ENCODE measurements around the gene ZP1. TPM values are rescaled to one million over a fixed set of nuclear protein-coding genes. Genes with fewer than 3 reads are reported as not detected.

The ZP1 gene
- polyA plus RNA-seq, 1 donor: 0.30 TPM

- DNase-seq: no peak
These were observed 42.9 kb downstream of the ZP1 start for GRCh38 chr11:60910281-60910687.

- no peak for DNase-seq
These were observed 43.5 kb downstream of the ZP1 start for GRCh38 chr11:60910711-60911380.

DNA sequence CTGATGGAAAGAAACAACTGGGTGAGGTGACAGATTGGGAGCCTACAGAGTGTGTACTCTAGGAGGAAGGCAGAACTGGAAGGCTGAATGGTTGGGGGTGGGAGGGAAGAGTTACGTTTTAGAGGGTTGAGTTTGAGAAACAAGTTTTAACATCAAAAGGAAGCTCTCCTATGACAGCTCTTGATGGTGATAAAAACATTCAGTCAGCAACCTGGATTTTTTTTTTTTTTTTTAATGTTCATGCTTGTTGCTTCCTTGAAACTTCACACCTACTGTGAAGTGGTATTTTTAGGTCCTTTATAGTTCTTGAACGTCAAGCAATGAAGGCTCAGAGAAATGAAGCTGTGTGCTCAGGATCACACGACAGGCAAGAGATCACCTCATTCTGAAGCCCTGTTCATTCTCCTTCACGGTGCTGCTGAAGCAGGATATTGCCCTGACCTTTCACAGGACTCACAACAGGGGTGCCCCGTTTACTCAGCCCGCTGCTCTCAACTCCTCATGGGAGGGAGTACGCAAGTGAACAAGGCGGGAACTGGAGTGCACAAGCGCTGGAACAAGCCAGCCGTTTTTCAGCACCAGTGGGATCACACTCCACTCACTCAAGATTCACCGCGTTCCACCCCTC, 45.0 kb downstream of the ZP1 start:
- no peak for DNase-seq

GRCh38 chr11:60912851-60913528, 45.6 kb downstream of the ZP1 start:
- no peak for DNase-seq

DNA sequence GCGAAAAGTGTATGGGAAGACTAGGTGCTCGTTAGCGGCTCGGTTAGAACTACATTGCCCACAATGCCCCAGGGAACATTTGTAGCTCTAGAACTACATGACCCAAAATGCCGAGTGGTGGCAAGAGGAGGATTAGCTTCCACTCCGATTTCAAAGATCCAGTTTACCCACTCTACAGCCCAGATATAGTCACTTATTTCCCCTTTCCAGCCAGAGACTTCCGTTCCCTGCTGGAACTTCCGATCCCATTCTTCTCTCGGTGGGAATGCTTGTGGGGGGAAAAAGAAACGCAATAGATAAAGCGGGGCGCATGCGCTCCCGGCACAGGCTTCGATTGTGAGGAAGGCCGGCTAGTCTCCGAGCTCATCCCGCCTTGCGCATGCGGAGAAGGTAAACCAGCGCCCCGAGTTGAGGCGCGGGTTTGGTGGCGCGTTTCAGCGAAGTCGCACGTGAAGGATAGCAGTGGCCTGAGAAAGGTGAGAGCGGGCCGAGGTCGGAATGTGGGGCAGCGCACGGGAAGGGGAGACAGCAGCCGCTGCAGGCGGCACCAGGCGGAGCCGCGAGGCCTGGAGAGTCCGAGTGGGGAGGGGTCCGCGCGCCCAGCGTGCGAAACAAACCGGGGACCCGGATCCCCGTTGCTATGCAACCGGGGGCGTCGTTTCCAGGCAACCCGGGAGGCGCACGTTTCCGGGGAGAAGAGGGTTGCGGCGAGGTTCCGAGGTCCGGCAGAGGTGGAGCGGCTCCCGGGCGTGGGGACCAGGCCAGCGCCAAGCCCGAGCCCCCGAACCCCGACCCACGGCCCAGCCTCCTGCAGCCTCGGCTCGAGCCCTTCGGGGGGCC, 46.7 kb downstream of the ZP1 start, which contains the start of gene TMEM109:
Gene TMEM109, plus strand, starts transcription at position 366 of the 840 bp plus-strand sequence. CDS start 5,536 bp downstream, outside the sequence.
- DNase-seq: peak; percentile 92

DNA sequence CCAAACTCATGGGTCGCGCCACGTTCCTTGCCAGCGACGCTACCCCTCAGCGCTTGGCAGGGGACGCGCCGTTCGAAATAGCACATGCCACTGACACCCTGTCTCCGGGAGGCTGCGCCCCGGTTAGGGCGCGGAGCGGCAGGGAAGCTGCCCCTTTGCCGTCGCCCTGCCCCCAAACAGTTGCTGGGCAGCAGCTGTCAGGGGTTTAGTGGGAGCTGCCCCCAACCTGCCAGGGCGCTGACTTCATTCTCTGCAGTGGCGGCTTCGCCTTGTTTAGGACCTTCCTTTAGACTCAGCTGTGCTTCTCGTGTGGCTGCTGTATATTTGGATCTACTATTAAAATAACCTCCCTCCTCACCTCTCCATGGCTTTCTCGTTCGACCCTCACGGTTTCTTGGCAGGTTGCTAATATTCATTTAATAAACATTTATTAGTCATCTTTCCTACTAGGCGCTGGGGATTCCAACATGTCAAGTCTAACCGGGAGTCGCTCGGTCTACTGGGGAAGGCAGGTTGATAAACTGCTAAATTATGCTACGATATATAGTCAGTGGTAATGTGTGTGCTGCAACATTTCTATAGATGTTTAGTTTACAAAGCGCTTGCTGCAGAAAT, 47.4 kb downstream of the ZP1 start:
- no peak for DNase-seq

- no peak for DNase-seq
These were observed 48.0 kb downstream of the ZP1 start for GRCh38 chr11:60915248-60915914.

- DNase-seq: no peak
These were observed 49.4 kb downstream of the ZP1 start for GRCh38 chr11:60916669-60917206.

GRCh38 chr11:60917267-60917666, 49.9 kb downstream of the ZP1 start:
- no peak for DNase-seq

DNA sequence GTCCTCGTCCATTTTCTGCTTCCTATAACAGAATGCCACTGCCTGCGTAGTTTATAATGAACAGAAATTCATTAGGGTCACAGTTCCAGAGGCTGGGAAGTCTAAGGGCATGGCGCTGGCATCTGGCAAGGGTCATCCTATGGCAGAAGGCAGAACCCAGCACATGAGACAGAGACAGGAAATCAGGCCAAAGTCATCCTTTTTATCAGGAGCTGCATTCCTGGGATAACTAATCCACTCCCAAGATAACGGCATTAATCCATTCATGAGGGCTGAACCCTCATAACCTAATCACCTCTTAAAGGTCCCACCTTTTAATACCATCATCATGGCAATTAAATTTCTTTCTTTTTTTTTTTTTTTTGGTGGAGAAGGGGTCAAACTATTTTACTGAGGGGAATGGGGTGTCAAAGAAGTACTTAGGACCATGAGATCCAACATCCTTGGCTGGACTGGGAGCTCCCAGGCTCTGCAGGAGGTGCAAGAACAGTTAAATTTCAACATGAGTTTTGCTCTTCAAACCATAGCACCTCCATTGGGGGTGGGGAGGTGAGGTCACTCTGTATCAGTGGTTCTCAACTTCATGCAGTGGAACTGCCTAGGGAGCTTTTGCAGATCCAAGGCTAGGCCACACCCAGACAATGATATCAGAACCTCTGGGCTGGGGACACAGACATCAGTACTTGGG, 51.1 kb downstream of the ZP1 start:
- DNase-seq: no peak

- no peak for DNase-seq
These were observed 51.6 kb downstream of the ZP1 start for GRCh38 chr11:60918939-60919265.

- no peak for DNase-seq
These were observed 52.0 kb downstream of the ZP1 start for GRCh38 chr11:60919320-60919719.

- no peak for DNase-seq
These were observed 52.6 kb downstream of the ZP1 start for GRCh38 chr11:60919956-60920355.

DNA sequence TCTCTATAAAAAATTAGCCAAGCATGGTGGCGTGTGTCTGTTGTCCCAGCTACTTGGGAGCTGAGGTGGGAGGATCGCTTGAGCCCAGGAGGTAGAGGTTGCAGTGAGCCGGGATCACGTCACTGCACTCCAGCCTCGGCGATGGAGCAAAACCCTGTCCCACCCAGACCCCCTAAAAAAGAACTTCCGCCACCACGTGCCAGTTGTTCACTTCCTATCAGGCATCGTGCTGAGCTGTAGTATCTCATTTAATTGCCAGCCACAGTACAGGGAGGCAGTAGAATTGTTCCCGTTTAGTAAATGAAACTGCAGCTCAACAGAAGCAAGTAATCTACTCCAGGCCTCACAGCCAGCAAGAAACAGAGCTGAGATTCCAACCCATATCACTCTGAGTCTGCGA, 53.9 kb downstream of the ZP1 start:
- no peak for DNase-seq

GRCh38 chr11:60921777-60922335, 54.5 kb downstream of the ZP1 start:
- no peak for DNase-seq

GRCh38 chr11:60922906-60923305, 55.6 kb downstream of the ZP1 start:
- no peak for DNase-seq

GRCh38 chr11:60923326-60923725, 56.0 kb downstream of the ZP1 start:
- no peak for DNase-seq

DNA sequence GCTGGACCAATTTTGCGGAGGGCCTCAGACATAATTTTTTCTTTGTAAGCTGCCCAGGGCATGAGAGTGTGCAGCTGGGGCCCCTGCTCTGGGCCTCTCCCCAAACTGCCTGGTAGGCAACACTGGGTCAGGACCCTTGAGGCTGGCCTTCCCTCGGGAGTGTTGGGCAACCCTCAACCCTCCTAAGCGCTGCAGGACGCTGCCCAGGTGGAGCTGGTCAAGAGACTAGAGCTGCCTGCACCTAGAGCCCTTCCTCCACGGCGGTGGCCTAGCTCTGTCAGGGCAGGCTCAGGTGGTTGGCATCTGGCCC, 56.4 kb downstream of the ZP1 start:
- DNase-seq: no peak

GRCh38 chr11:60924110-60924905, 57.0 kb downstream of the ZP1 start, which contains the start of gene TMEM132A:
Gene TMEM132A (plus strand): TSS chr11:60924460. CDS start chr11:60924634, 174 bp downstream.
- peak; percentile 71 for DNase-seq
